ENCODE measurements around the gene ROBO1. TPM values are rescaled to one million over a fixed set of nuclear protein-coding genes. Genes with fewer than 3 reads are reported as not detected.

The ROBO1 gene
- total RNA-seq, 3 donors from 2014 or later = 12.7 to 50.7 (median 23.6) TPM

DNA sequence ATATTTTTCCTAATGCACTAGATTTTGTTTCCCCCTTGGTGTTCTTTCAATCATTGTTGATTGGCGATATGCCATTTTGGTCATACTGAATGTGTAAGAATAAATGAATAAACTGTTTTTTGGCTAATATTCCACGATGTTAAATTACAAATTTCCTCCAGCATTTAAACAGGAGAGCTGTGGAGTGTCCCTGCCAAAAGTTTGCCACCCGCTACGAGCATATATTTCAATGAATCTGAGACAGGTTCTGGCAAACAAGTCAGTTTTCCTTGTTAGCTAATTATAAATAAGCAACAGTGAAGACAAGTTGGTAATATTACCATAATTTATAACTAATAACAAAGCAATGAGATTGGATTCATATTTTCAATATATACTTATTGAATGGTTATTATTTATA lies 777.6 kb downstream of the ROBO1 start:
- no peak for DNase-seq (ENCODE audit: low spot score in 2 of 2)
- Histone ChIP-seq H3K4me1 (no peaks in the 10 kb centered on the region), H3K4me3 (no peak overlapping the region), H3K36me3 (no peaks in the 10 kb centered on the region), H3K9me3 (peaks cover 9 to 18% of the 10 kb centered on the region in 2 donors), H3K27me3 (no peaks in the 10 kb centered on the region), H3K27ac (no peak overlapping the region)
- intact Hi-C loops (cut with DNase I; ENCODE audit: low total_unique reads) = no loop called here
- TF ChIP-seq, protein P1, sequence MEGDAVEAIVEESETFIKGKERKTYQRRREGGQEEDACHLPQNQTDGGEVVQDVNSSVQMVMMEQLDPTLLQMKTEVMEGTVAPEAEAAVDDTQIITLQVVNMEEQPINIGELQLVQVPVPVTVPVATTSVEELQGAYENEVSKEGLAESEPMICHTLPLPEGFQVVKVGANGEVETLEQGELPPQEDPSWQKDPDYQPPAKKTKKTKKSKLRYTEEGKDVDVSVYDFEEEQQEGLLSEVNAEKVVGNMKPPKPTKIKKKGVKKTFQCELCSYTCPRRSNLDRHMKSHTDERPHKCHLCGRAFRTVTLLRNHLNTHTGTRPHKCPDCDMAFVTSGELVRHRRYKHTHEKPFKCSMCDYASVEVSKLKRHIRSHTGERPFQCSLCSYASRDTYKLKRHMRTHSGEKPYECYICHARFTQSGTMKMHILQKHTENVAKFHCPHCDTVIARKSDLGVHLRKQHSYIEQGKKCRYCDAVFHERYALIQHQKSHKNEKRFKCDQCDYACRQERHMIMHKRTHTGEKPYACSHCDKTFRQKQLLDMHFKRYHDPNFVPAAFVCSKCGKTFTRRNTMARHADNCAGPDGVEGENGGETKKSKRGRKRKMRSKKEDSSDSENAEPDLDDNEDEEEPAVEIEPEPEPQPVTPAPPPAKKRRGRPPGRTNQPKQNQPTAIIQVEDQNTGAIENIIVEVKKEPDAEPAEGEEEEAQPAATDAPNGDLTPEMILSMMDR (IDR thresholded peaks at IDR 0.05) = no peak
- no peak for TF ChIP-seq POLR2A (IDR thresholded peaks at IDR 0.05)
- TF ChIP-seq POLR2AphosphoS5 (IDR thresholded peaks at IDR 0.05) = no peak

DNA sequence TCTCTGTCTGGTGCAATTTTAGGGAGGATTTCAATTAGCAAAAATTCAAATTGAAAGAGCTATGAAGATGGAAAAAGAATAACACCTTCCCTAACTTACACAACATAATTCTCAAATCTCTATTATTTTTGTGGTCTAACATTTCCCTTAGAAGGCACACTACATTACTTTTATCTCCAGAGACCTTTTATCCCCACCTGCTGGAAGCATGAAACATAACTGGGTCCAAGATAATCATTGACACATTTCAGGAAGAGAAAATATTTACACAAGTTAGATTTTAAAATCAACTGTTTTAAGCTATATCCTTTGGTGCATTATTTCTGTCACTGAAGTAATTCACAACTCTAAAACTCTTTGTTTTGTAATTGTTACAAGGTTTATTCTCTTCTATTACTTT lies 779.5 kb downstream of the ROBO1 start:
- no peak overlapping the region for H3K27ac ChIP-seq
- intact Hi-C loops (cut with DNase I; ENCODE audit: low total_unique reads) = no loop called here
- no peak overlapping the region for H3K4me3 ChIP-seq
- no peaks in the 10 kb centered on the region for H3K36me3 ChIP-seq
- no peak for TF ChIP-seq POLR2AphosphoS5 (IDR thresholded peaks at IDR 0.05)
- no peak for TF ChIP-seq POLR2A (IDR thresholded peaks at IDR 0.05)
- TF ChIP-seq, protein P1 (IDR thresholded peaks at IDR 0.05) = no peak
- H3K9me3 ChIP-seq = peaks cover 9 to 18% of the 10 kb centered on the region in 2 donors
- H3K27me3 ChIP-seq = no peaks in the 10 kb centered on the region
- no peaks in the 10 kb centered on the region for H3K4me1 ChIP-seq
- DNase-seq (ENCODE audit: low spot score in 2 of 2) = no peak

DNA sequence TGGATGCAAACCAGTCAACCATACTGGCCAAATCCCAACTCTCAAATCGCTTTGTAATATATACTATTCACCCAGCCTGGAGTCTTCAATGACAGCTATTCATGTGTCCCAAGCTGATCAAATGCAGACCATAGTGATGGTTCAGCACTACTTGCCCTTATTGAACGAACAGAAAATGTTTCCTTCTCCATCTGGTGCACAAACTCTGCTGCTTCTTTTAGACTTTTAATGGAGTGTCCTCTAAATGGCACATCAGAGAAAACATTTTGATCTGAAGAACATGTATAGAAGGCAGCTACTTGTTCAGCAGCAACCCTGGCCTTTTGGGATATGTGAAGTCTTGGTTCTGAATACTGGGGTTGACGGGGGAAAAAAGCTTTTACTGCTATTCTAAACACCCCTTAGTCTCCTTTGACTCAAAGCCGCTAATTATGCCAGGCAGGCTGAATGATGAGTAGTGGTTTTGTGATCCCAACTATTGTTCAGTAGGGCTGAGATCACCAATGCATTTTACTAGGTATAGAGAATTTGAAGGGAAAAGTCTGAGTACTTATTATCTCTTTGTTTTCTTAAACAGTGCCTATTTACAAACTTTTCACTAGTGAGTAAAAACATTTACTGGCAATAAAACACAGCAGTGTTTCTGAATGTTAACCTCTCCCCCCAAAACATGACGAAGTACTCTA lies 781.2 kb downstream of the ROBO1 start:
- Histone ChIP-seq H3K4me1 (no peaks in the 10 kb centered on the region), H3K9me3 (peaks cover 4 to 7% of the 10 kb centered on the region in 2 donors), H3K27me3 (no peaks in the 10 kb centered on the region), H3K36me3 (no peaks in the 10 kb centered on the region), H3K27ac (no peak overlapping the region), H3K4me3 (no peak overlapping the region)
- TF ChIP-seq POLR2A (IDR thresholded peaks at IDR 0.05) (no peak), POLR2AphosphoS5 (IDR thresholded peaks at IDR 0.05) (no peak)
- TF ChIP-seq, protein P1 (IDR thresholded peaks at IDR 0.05) = no peak
- intact Hi-C loops (cut with DNase I; ENCODE audit: low total_unique reads) = no loop called here
- DNase-seq (ENCODE audit: low spot score in 2 of 2) = no peak

DNA sequence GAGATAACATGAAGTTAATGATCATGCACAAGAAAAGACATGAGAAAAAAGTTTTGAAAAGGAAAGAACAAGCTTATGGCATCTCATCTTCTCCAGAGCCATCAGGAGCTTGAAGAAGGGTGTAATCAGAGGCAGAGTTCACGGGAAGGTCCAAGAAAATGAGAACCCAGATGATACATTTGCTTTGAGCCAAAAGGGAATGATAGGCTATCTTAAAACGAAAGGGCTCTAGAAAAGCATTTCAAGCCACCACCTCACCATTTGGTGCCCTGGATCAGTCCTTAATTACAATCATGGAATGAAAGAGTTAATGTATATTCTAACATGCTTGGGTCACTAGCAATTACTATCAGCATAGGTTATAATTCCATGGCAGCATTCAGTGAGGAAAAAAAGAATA lies 781.8 kb downstream of the ROBO1 start:
- intact Hi-C loops (cut with DNase I; ENCODE audit: low total_unique reads) = no loop called here
- Histone ChIP-seq H3K27ac (no peak overlapping the region), H3K9me3 (peaks cover 0 to under 1% of the 10 kb centered on the region in 2 donors), H3K4me3 (no peak overlapping the region), H3K36me3 (no peaks in the 10 kb centered on the region), H3K4me1 (no peaks in the 10 kb centered on the region), H3K27me3 (no peaks in the 10 kb centered on the region)
- TF ChIP-seq, protein P1 (IDR thresholded peaks at IDR 0.05) = no peak
- no peak for TF ChIP-seq POLR2A (IDR thresholded peaks at IDR 0.05)
- TF ChIP-seq POLR2AphosphoS5 (IDR thresholded peaks at IDR 0.05) = no peak
- DNase-seq (ENCODE audit: low spot score in 2 of 2) = no peak

DNA sequence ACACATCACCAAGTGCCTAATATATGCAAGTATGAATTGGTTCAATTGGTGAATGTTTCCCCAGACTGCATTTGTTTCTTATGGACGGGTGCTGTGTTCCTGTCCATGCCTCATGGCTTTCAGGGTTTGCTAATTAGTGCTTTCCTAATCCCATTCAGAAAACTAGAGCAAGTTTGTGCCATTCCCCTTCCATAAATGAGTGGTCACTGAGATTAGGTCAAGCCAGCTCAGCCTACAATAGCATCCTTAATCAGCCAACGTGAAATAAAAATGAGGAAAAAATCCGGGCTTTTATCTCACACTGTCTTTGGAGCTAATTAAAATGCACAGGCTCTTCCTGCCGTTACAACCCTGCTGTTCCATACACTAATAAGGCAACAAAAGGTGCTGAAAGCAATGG lies 788.8 kb downstream of the ROBO1 start:
- Histone ChIP-seq H3K4me3 (no peak overlapping the region), H3K4me1 (no peaks in the 10 kb centered on the region), H3K27me3 (no peaks in the 10 kb centered on the region), H3K9me3 (no peaks in the 10 kb centered on the region), H3K36me3 (no peaks in the 10 kb centered on the region), H3K27ac (no peak overlapping the region)
- TF ChIP-seq, protein P1 (IDR thresholded peaks at IDR 0.05) = no peak
- TF ChIP-seq POLR2AphosphoS5 (IDR thresholded peaks at IDR 0.05) (no peak), POLR2A (IDR thresholded peaks at IDR 0.05) (no peak)
- DNase-seq (ENCODE audit: low spot score in 2 of 2) = no peak
- intact Hi-C loops (cut with DNase I; ENCODE audit: low total_unique reads) = no loop called here
